ENCODE data around the gene TBCE. TPM values are rescaled to one million over a fixed set of nuclear protein-coding genes. Genes with fewer than 3 reads are reported as not detected.
A peak's percentile ranks its signal among the peaks of the same experiment; 100 is the strongest.

TBCE gene
- polyA plus RNA-seq, 3 donors: 15.4 to 19.4 (median 17.6) TPM

GRCh38 chr1:235326719-235327558 lies 40.3 kb upstream of the TBCE start:
- H3K27me3 ChIP-seq (ENCODE audit: control insufficient read depth in 2 of 2, insufficient read depth in 2 of 2, low read length in 2 of 2): no peaks in the 10 kb centered on the region
- peak; percentile 42 to 74 (median 62) for DNase-seq
- peak overlapping the region; percentile 73 to 99 (median 92) for H3K4me3 ChIP-seq (replicated peaks in 1 of 3; ENCODE audit: low read depth in 2 of 3, low read length in 3 of 3)
- WGBS (ENCODE audit: insufficient coverage): under 1% methylated on average over 75 of the region's 78 CpGs
- intact Hi-C loops (cut with micrococcal nuclease): loop anchor here (5.0 to 10.0 kb wide), 5 partner anchors 40 to 202 kb away; partner anchors contain the start of genes B3GALNT2 (in 2 of the 2), RBM34 (in 1 of the 2), TBCE (in 1 of the 2) and TOMM20 (in 1 of the 2)
- peak overlapping the region; percentile 96 for H3K9ac ChIP-seq (ENCODE audit: insufficient read depth, low read length, poor library complexity, severe bottlenecking)
- H3K9me3 ChIP-seq (replicated peaks in 1 of 2; ENCODE audit: control insufficient read depth in 1 of 2, insufficient read depth in 1 of 2, low read length in 2 of 2): no peaks in the 10 kb centered on the region
- H3K36me3 ChIP-seq (replicated peaks in 1 of 2; ENCODE audit: control insufficient read depth in 1 of 2, insufficient read depth in 2 of 2, low read length in 2 of 2): peaks cover 2 to 9% of the 10 kb centered on the region in 2 donors
- H3K4me3 Mint-ChIP-seq: peak overlapping the region; percentile 97 to 99
- H3K27ac ChIP-seq (ENCODE audit: low read depth in 1 of 2, low read length in 2 of 2): peak overlapping the region; percentile 84 to 96
- H3K4me2 ChIP-seq (replicated peaks; ENCODE audit: extremely low read depth, low read length, poor library complexity, severe bottlenecking): peak overlapping the region; percentile 71
- peaks cover 31 to 52% of the 10 kb centered on the region in 2 donors for H3K4me1 ChIP-seq (ENCODE audit: control insufficient read depth in 1 of 2, insufficient read depth in 2 of 2, low read length in 2 of 2)
- TF ChIP-seq, protein P1, sequence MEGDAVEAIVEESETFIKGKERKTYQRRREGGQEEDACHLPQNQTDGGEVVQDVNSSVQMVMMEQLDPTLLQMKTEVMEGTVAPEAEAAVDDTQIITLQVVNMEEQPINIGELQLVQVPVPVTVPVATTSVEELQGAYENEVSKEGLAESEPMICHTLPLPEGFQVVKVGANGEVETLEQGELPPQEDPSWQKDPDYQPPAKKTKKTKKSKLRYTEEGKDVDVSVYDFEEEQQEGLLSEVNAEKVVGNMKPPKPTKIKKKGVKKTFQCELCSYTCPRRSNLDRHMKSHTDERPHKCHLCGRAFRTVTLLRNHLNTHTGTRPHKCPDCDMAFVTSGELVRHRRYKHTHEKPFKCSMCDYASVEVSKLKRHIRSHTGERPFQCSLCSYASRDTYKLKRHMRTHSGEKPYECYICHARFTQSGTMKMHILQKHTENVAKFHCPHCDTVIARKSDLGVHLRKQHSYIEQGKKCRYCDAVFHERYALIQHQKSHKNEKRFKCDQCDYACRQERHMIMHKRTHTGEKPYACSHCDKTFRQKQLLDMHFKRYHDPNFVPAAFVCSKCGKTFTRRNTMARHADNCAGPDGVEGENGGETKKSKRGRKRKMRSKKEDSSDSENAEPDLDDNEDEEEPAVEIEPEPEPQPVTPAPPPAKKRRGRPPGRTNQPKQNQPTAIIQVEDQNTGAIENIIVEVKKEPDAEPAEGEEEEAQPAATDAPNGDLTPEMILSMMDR (IDR thresholded peaks at IDR 0.05): no peak
- peaks cover 8 to 13% of the 10 kb centered on the region in 2 donors for H3K36me3 Mint-ChIP-seq
- peak overlapping the region; percentile 95 to 98 (median 97) for H3K27ac Mint-ChIP-seq
- peaks cover 25% of the 10 kb centered on the region for H3K4me1 Mint-ChIP-seq
- H2AFZ ChIP-seq (ENCODE audit: insufficient read depth, low read depth, low read length, poor library complexity, severe bottlenecking): peak overlapping the region; percentile 70
- peaks cover 77% of the 10 kb centered on the region for H4K20me1 ChIP-seq (ENCODE audit: insufficient read depth, low read length)
- no peaks in the 10 kb centered on the region for H3K9me3 Mint-ChIP-seq
- peaks cover 0 to 2% (median 0%) of the 10 kb centered on the region in 3 donors for H3K27me3 Mint-ChIP-seq (ENCODE audit: low read depth in 3 of 3)
- peaks cover 90% of the 10 kb centered on the region for H3K79me2 ChIP-seq (ENCODE audit: insufficient read depth, low read length)

DNA sequence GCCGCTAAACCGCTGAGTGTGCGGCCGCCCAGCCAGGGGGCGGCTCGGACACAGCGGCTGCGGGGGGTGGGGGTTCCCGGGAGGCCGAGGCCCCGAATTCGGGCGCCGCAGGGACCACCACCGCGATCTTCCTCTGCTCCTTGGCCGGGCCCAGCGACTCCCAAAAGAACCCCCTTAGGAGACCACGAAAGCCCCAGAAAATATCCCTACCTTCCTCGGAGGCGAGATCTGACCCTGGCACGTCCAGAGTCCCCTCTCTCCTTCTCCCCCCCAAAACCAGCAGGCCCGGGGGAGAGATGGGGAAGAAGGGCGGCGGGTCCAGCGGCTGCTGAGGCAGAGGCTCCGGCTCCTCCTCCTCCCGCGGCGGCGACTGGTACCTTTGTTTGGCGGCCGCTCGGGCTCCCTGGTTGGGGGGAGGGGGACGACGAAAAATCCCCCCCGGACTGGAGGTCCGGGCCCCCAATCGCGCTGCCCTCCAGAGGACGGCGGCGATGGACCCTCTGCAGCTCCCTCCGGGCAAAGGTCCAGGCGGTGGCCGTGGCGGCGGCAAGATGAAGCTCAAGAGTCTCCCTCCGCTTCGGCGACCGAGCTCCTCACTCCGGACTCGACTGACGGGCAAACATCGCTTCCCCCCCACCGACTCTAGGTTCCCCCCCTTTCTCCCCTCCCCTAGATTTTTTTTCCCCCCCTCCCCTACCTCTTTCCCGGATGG lies 39.5 kb upstream of the TBCE start, which contains the start of gene ARID4B:
Gene ARID4B (minus strand): TSS at position 621 of the 712 bp plus-strand sequence. CDS start 1,260 bp downstream, outside the sequence.
- Mint-ChIP-seq H3K36me3 (peaks cover under 1 to 7% of the 10 kb centered on the region in 2 donors), H3K4me3 (peak within 1 kb of the TSS; percentile 97 to 99), H3K4me1 (peaks cover 29% of the 10 kb centered on the region), H3K27ac (peak within 1 kb of the TSS; percentile 95 to 98 (median 97)), H3K27me3 (ENCODE audit: low read depth in 3 of 3) (peaks cover 0 to 2% (median 0%) of the 10 kb centered on the region in 3 donors), H3K9me3 (no peaks in the 10 kb centered on the region)
- Histone ChIP-seq H4K20me1 (ENCODE audit: insufficient read depth, low read length) (peaks cover 77% of the 10 kb centered on the region), H3K36me3 (replicated peaks in 1 of 2; ENCODE audit: control insufficient read depth in 1 of 2, insufficient read depth in 2 of 2, low read length in 2 of 2) (peaks cover 0 to under 1% of the 10 kb centered on the region in 2 donors), H3K79me2 (ENCODE audit: insufficient read depth, low read length) (peaks cover 90% of the 10 kb centered on the region), H2AFZ (ENCODE audit: insufficient read depth, low read depth, low read length, poor library complexity, severe bottlenecking) (peak within 1 kb of the TSS; percentile 75), H3K4me3 (replicated peaks in 1 of 3; ENCODE audit: low read depth in 2 of 3, low read length in 3 of 3) (peak within 1 kb of the TSS; percentile 81 to 99 (median 92)), H3K4me1 (ENCODE audit: control insufficient read depth in 1 of 2, insufficient read depth in 2 of 2, low read length in 2 of 2) (peaks cover 33 to 60% of the 10 kb centered on the region in 2 donors), H3K9ac (ENCODE audit: insufficient read depth, low read length, poor library complexity, severe bottlenecking) (peak within 1 kb of the TSS; percentile 96), H3K27ac (ENCODE audit: low read depth in 1 of 2, low read length in 2 of 2) (peak within 1 kb of the TSS; percentile 90 to 96), H3K27me3 (ENCODE audit: control insufficient read depth in 2 of 2, insufficient read depth in 2 of 2, low read length in 2 of 2) (no peaks in the 10 kb centered on the region), H3K9me3 (replicated peaks in 1 of 2; ENCODE audit: control insufficient read depth in 1 of 2, insufficient read depth in 1 of 2, low read length in 2 of 2) (no peaks in the 10 kb centered on the region), H3K4me2 (replicated peaks; ENCODE audit: extremely low read depth, low read length, poor library complexity, severe bottlenecking) (peak within 1 kb of the TSS; percentile 93)
- WGBS (ENCODE audit: insufficient coverage): 0% methylated on average over 32 of the region's 58 CpGs
- DNase-seq: no peak
- TF ChIP-seq, protein P1 (IDR thresholded peaks at IDR 0.05): no peak
- intact Hi-C loops (cut with micrococcal nuclease): loop anchor here (2.0 to 10.0 kb wide), 6 partner anchors 39 to 203 kb away; partner anchors contain the start of genes B3GALNT2 (in 2 of the 2), TBCE (in 2 of the 2), RBM34 (in 1 of the 2) and TOMM20 (in 1 of the 2)

Measured in CD14-positive monocyte (primary cell).